HuH-7 (cell line): ENCODE results near the gene ABLIM2.

Source experiments
- DNase-seq: peaks from one replicate; pipeline ENCODE4 v3.0.0; 2011; ENCODE audit warnings: low spot score

ABLIM2 gene

GRCh38 chr4:8136972-8137710, 21.5 kb downstream of the ABLIM2 start:
- DNase-seq, result no peak

GRCh38 chr4:8136529-8136928, 22.1 kb downstream of the ABLIM2 start:
- DNase-seq, result no peak

GRCh38 chr4:8135666-8136065, 22.9 kb downstream of the ABLIM2 start:
- no peak for DNase-seq

- no peak for DNase-seq
These were observed 24.6 kb downstream of the ABLIM2 start for GRCh38 chr4:8133897-8134563.

GRCh38 chr4:8132947-8133705, 25.5 kb downstream of the ABLIM2 start:
- no peak for DNase-seq

- DNase-seq, result no peak
These were observed 26.2 kb downstream of the ABLIM2 start for GRCh38 chr4:8132400-8132799.

GRCh38 chr4:8131826-8132225, 26.8 kb downstream of the ABLIM2 start:
- DNase-seq, result no peak

GRCh38 chr4:8131210-8131609, 27.4 kb downstream of the ABLIM2 start:
- DNase-seq, result no peak

GRCh38 chr4:8130346-8131066, 28.1 kb downstream of the ABLIM2 start:
- no peak for DNase-seq

- DNase-seq, result no peak
These were observed 28.8 kb downstream of the ABLIM2 start for GRCh38 chr4:8129785-8130184.

- no peak for DNase-seq
These were observed 29.5 kb downstream of the ABLIM2 start for GRCh38 chr4:8129136-8129535.

GRCh38 chr4:8128100-8128856, 30.3 kb downstream of the ABLIM2 start:
- DNase-seq, result no peak

- no peak for DNase-seq
These were observed 31.4 kb downstream of the ABLIM2 start for GRCh38 chr4:8127051-8127826.

GRCh38 chr4:8126523-8126922, 32.1 kb downstream of the ABLIM2 start:
- DNase-seq, result no peak

- DNase-seq, result no peak
These were observed 33.0 kb downstream of the ABLIM2 start for GRCh38 chr4:8125526-8126056.

GRCh38 chr4:8123870-8124269, 34.7 kb downstream of the ABLIM2 start:
- DNase-seq, result no peak

GRCh38 chr4:8123389-8123788, 35.2 kb downstream of the ABLIM2 start:
- DNase-seq, result no peak

GRCh38 chr4:8122746-8123145, 35.9 kb downstream of the ABLIM2 start:
- DNase-seq, result no peak

- DNase-seq, result no peak
These were observed 37.2 kb downstream of the ABLIM2 start for GRCh38 chr4:8121292-8122015.

- no peak for DNase-seq
These were observed 38.1 kb downstream of the ABLIM2 start for GRCh38 chr4:8120501-8120900.
